Pulmonary artery endothelial cell (primary cell): ENCODE data around the gene ARHGAP31. TPM values are rescaled to one million over a fixed set of nuclear protein-coding genes. Genes with fewer than 3 reads are reported as not detected.
"Not testable (repeated sequence)": the region's sequence is repeated elsewhere in the genome, so short reads cannot be mapped to it uniquely, and the experiment has no call there.

Source experiments
- DNase-seq: peaks from one replicate; pipeline ENCODE4 v3.0.0-alpha.2; 2011; ENCODE audit warnings: low read depth, low spot score
- total RNA-seq: library from RNA; depleted of rRNA; stranded (reverse); fragments of >200 nt; gene quantifications from 2 replicates; pipeline ENCODE4 v1.2.3, GENCODE V29; 2014

Gene ARHGAP31, protein sequence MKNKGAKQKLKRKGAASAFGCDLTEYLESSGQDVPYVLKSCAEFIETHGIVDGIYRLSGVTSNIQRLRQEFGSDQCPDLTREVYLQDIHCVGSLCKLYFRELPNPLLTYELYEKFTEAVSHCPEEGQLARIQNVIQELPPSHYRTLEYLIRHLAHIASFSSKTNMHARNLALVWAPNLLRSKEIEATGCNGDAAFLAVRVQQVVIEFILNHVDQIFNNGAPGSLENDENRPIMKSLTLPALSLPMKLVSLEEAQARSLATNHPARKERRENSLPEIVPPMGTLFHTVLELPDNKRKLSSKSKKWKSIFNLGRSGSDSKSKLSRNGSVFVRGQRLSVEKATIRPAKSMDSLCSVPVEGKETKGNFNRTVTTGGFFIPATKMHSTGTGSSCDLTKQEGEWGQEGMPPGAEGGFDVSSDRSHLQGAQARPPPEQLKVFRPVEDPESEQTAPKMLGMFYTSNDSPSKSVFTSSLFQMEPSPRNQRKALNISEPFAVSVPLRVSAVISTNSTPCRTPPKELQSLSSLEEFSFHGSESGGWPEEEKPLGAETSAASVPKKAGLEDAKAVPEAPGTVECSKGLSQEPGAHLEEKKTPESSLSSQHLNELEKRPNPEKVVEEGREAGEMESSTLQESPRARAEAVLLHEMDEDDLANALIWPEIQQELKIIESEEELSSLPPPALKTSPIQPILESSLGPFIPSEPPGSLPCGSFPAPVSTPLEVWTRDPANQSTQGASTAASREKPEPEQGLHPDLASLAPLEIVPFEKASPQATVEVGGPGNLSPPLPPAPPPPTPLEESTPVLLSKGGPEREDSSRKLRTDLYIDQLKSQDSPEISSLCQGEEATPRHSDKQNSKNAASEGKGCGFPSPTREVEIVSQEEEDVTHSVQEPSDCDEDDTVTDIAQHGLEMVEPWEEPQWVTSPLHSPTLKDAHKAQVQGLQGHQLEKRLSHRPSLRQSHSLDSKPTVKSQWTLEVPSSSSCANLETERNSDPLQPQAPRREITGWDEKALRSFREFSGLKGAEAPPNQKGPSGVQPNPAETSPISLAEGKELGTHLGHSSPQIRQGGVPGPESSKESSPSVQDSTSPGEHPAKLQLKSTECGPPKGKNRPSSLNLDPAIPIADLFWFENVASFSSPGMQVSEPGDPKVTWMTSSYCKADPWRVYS (N-terminal part only)
- 24.0 and 26.0 TPM in 2 replicates for total RNA-seq

DNA sequence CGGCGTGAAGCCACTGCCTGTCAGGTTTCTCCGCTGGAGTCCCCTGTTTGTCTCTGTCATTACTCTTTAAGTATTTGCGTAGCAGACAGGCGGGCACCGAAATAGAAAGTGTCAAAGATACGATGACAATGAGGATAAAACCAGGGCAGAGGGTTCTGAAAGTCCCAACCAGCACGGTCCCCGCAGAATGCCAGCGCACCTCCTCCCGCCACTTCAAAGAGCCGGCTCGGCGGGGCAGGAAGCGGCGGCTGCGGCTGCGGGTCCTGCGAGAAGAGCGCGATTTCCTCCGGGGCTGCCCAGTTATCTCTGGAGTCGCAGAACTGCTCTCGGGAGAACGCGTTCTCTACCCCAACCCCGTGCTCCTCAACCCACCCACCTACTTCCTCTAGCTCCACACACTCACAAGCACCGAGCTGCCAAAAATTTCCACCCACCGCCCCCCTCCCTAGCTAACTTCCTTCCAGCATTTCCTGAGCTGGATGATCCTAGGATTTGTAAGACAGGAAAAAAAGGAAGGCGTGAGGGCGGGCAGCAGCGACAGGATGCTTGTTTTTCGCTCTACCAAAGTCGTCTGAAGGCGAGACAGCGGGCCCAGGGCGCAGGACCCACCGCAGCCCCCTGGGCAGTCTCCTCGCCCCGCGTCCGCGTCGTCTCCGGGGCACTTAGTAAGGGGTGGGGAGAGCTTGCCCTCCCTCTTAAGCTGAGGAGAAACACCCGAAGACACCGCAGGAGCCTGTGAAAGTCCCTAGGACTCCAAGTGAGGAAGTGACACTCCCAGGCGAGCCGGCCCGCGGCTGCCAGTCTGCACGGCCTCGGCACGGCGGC lies at the start of gene ARHGAP31:
Gene ARHGAP31, plus strand, starts transcription at position 513 of the 825 bp plus-strand sequence. CDS start 522 bp downstream, outside the sequence.
- peak; percentile 75 for DNase-seq

DNA sequence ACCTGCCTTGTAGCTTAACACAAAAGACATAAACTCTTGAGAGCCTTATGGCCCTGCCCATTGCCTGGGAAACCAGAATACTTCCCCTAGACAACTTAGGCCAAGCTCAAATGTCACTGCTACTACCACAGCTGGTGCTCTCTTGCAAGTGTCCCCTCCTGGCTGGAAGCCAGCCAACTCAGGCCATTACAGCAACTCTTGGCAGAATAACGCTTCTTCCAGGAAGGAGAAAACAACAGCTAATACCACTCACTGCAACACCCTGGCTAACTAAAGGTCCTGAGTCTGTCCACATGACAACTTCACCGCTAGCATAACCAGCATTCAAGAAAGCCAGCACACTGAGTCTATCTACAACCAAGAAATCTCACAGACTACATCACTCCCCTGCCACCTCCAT lies 48.4 kb upstream of the ARHGAP31 start:
- DNase-seq = no peak

DNA sequence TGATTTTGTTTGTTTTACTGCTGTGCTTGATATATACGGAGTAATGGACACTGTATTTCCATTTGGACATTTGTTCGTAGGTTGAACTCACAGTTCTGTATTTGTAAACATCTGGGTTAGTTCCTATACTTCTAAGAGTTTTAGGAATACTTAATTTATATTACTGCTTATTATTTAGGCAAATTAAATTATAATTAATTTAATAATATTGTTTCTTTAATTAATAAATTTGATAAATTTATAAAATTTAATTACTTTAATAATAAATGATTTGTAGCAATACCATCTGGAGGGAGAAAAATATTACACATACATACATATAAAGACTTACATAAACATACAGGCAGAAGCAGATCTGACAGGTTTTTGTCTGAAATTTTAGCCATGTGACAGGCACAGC lies 39.0 kb upstream of the ARHGAP31 start:
- DNase-seq = no peak

DNA sequence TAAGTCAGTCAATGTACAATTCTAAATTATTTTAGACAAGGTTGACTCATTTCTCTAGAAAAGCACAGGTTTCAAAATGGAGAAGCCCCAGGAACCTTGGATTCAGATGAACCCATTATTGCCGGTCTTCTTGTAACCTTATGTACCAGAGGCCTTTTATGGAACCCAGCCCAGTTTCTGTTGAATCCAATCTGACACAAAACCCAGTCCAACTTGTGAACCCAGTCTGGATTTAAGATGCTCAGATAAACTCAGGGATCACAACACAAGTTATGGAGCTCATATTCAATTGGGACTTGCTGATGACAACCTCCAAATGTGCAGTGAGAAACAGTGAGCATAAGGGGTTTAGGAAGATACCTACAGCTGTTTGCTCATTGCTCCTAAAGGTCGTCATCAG lies 37.1 kb upstream of the ARHGAP31 start:
- no peak for DNase-seq

DNA sequence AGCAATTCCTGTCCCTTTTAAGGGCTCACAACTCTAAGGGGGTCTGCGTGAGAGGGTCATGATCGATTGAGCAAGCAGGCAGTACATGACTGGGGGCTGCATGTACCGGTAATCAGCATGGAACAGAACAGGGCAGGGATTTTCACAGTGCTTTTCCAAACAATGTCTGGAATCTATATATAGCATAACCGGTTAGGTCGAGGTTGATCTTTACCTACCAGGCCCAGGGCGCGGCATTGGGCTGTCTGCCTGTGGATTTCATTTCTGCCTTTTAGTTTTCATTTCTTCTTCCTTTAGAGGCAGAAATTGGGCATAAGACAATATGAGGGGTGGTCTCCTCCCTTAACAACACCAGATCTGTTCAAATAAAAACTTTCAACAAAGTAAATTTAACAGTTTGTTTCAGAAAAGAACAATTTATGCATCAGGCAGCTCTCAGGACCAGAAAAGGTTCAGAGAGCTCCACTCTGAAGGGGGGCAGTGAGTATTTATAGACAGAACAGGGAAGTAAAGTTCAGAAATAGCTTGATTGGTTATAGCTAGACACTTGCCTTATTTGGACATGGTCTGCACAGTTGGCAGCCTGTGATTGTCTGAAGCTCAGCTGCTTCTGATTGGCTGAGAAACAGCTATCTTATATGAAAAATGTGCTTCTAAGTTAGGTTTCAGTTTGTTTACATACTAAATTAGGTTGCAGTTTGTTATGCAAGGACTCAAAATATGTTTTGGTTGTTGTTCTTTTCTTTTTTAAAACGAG lies 36.4 kb upstream of the ARHGAP31 start:
- no peak for DNase-seq

DNA sequence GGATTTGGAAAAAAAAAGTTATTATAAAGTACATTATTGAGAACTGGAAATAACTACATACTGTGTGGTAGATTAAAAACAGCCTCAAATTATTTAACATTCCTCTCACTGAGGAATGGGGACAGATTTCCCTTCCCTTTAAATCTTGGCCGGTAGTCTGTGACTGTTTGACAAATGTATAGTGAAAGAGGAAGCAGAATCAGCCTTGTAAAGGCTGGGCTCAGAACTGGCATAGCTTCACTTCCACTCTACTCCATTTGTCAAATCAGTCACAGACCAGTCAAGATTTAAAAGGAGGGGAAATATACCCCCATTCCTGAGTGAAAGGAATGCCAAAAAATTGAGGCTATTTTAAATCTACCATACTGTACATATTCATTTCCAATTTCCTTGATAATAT lies 35.3 kb upstream of the ARHGAP31 start:
- no peak for DNase-seq

DNA sequence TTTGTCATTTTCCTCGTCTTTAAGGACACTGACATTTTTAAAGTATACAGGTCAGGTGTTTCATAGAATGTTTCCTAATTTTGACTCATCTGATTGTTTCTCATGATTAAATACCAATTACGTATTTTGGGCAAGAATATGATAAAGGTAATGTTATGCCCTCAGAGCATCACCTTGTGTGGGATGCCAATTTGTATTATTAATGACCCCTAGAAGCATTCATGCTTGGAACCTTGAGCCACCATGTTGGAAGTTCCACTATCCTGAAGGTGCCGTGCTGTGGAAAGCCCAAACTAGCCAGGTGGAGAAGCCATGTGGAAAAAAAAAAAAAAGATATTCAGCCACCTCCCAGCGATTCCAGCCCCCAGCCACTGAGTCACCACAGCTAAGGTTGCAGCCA lies 34.4 kb upstream of the ARHGAP31 start:
- DNase-seq = no peak

DNA sequence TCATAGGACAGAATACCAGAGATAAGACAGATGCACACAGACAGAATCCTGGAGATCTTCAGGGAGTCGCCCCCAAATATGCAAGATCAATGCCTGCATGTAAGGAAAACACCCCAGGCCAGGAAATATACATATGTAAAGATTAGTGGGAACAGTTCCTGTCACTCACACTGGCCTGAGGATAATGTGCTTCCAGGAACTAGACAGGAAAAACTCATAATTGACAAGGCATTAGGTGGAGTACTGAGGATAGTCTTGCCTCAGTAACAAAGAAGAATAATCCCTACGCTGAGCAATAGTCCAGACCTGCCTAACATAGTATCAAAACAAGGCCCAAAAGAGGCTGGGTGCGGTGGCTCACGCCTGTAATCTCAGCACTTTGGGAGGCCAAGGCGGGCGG lies 33.1 kb upstream of the ARHGAP31 start:
- no peak for DNase-seq

DNA sequence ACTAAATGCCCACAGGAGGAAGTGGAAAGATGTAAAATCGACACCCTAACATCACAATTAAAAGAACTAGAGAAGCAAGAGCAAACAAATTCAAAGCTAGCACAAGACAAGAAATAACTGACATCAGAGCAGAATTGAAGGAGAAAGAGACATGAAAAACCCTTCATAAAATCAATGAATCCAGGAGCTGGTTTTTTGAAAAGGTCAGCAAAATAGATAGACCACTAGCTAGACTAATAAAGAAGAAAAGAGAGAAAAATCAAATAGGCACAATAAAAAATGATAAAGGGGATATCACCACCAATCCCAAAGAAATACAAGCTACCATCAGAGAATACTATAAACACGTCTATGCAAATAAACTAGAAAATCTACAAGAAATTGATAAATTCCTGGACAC lies 24.0 kb upstream of the ARHGAP31 start:
- DNase-seq = not testable (repeated sequence)

DNA sequence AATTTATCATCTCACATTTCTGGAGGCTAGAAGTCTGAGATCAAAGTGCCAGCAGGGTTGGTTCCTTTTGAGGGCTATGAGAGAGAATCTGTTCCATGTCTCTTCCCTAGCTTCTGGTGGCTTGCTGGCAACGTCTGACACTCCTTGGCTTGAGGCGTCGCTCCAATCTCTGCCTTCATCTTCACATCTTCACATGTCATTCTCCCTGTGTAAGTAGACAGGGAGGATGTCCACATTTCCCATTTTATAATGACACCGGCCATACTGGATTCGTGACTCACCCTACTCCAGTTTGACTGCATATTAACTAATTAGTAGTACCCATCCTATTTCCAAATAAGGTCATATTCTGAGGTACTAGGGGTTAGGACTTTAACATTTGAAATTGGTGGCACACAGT lies 17.5 kb upstream of the ARHGAP31 start:
- DNase-seq = no peak

DNA sequence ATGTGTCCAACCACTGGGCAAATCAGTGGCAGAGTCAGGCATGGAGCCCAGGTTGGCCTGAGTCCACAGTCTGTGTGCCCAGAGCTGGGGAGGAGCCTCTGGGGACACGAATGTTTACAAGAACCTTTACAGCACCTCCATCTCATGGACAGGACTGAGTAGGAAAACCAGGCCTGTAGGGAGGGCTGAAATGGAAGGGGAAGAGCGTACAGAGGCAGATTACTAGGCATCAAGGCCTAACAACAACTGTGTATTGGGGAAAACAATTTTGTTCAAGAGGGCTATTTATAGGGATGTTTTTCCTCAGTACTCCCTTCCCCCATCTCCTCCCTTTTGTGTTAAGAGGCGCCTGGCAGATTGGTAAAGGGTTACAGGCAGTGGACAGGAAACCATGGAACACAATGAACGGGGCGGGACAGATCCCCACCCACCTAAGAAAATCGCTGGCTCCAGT lies 15.1 kb upstream of the ARHGAP31 start:
- DNase-seq = peak; percentile 83

DNA sequence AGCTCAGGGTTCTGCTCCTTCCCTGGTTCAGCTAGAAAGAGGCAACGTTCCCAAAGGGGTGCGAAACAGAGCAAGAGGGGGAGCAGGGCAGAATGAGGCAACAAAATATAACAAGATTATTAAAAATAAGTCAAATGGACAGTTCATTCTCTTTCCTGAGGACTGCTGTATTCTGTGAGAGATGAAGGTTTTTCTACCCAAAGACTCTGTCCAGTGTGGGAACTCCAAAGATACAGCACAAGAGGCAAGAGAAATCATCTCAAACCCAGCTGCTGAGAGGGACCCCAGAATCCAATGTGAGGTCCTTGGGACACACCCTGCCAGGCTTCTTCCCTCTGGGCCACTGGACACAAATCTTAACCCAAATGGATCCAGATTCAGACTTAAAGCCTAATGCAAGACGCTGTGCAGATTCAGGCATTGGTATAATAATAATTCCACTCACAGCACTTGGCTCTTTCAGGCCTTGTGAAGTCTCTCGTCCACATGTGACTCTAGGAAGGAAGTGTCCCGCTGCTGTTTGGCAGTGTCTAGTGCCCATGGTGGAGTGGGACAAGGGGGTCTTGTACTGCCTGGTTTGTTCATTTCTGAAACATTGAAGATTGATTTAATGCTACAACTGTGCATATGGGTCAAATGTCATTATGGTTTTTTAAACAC lies 14.5 kb upstream of the ARHGAP31 start:
- DNase-seq = no peak

DNA sequence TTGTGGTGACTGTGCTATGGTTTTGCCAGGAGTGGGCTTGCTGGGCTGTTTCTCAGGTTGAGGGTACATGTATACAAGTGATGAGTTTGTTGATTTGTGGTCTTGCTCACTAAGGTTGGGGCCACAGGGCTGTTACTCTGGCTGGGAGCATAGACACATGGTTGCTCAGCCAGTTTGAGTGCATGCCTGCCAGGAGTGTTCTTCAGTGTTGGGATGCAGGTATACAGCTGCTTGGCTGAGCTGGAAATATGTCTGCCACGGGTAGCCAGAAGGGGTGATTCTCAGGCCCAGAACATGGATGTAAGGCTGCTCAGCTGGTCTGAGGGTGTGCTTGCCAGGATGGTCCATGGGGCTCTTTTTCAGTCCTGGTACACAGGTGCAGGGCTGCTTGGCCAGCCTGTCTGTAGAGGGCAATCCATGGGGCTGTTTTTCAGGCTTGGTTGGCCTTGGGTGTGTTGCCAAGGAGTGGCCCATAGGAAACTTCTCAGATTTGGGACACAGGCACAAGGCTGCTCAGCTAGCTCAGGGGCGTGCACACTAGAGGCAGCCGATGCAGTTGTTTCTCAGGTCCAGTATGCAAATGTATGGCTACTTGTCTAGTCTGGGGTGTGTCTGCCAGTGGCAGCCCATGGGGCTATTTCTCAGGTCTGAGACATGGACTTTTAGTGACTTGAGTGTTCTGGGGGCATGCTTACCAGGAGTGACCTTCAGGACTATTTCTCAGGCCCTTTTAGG lies 5.3 kb upstream of the ARHGAP31 start:
- DNase-seq = no peak

DNA sequence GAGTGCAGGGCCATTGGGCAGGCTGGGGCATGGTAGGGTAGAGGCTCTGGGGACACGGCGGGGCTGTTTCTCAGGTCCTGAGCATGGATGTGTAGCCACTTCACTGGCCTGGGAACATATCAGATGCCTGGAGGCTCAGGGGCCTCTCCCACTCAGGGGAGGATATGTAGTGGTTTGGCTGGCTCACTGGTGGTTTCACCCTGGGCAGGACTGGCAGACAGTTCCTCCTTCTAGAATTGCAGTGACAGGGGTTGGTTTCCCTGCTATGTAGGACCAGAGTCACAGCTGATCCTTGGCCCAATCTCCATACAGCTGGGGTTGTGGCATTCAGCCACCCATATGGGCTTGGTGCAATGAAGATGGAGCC lies 4.8 kb upstream of the ARHGAP31 start:
- no peak for DNase-seq

DNA sequence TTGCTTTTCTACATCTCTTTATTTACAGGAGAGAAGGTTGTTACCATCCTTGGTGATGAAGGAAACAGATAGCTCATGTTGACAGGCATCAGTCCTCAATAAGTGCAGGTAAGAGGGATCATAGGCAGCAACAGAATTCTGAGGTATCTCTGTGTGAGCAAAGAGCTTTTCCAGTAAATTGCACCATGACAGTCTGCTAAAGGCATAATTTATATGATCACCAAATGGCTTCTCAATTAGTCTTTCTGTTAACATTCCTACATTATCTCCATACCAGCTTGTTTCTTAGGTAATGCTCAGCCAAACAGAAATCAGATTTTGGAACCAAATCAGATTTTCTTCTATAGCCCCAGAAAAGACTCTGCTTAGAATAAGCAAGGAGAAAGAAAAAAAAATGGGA lies 3.6 kb upstream of the ARHGAP31 start:
- DNase-seq = no peak

DNA sequence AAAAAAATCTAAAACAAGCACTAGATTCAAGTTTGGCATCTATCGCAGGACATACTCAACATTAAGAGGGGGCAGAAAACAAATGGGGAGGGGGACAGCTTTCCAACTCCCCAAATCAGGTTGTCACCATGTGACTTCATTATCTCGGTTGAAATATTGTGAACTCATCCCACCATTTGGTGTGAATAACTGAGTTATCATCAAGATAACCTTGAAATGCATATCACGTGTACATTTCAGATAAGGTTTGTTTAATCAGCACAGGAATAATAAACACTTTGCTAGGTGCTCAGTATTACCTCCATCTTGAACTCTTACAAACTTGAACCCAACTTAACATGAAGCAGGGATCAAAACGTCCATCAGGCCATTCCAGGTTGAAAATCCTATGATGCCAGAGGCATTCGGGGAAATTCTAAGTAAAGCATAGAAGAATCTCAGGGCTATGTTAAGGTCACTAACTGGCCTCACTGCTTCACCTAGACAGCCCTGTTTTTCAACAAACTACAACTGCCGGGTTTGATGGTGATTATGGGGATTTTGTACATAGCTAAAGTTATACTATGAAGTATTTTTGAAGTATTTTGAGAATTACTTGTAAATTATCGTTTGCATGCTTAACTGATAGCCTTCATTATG lies 3.0 kb upstream of the ARHGAP31 start:
- no peak for DNase-seq

DNA sequence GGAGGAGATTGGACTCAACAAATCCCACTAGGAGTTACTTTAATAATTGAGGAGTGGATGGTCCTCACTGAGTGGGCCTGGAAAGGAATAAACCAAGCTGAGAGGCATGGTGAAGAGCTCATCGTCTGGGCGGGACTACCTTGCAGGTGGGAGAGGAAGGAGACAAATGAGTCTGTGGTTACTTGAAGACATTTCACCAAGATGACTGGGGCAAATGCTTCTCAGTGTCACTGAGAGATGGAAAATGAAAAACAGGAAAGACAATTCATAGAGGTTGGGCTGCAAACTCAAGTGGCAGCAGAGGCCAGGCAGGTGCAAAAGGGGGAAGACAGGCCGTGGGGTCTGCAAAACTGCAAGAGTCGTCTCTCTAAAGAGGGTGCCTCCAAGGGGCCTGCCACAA lies 1.5 kb upstream of the ARHGAP31 start:
- DNase-seq = no peak

DNA sequence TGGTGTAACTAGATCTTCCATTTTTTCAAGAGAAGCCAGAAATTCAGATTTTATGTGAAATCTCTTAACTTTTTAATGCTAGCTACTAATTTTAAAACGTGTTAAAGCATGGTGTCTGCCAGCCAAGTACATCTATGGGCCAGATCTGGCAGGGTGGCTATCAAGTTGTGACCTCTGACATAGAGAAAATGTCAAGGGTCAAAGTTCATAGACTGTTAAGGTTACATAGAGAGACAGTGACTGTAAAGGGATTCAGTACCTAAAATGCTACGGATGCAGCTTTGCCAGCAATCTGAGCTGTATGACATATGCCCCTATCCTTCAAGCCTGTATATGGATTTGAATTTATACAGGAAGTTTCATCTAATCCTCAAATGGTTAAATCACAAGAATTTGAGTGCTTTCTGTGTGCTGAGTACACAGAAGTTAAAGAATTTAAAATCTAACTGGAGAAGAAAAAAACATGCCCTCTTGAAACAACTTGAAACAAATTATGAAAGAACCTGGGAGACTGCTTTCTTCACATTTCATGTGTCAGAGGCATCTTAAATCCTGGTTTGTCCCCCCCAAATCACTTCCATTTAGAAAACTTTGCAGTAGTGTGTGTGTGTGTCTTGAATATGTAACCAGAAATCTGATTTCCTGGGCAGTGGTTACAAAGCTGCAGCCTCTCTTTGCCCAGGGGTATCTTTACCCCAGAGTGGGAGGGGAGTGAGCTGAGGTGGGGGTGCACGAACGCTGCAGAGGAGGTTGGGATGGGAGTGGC lies 895 bp upstream of the ARHGAP31 start:
- DNase-seq = no peak
